ENCODE measurements around the gene ABTB2. TPM values are rescaled to one million over a fixed set of nuclear protein-coding genes. Genes with fewer than 3 reads are reported as not detected.

Gene ABTB2
- total RNA-seq, 1 donor from 2014 or later: 73.0 TPM

DNA sequence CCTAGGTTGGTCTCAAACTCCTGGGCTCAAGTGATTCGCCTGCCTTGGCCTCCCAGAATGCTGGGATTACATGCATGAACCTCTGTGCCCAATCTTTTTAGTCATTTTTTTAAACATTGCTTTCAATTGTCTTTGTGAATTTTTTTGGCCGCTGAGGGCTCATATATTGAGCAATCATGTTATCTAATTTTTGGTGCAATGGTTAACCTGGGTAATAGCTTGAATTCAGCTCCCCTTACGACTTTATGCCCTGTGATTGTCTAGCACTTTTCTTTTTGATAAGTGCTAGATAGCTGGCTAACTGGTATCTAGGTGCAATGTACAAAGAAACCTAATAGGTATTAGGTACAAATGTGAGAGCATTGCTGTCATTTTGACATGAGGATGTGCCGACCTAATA is 45.6 kb upstream of the ABTB2 start:
- Mint-ChIP-seq H3K4me3 (no peak overlapping the region), H3K9me3 (no peaks in the 10 kb centered on the region), H3K27me3 (peaks cover 11% of the 10 kb centered on the region), H3K27ac (no peak overlapping the region), H3K36me3 (ENCODE audit: low read depth) (no peaks in the 10 kb centered on the region), H3K4me1 (peaks cover 3% of the 10 kb centered on the region)
- no peak for DNase-seq
- intact Hi-C loops (cut with micrococcal nuclease): no loop called here
- ChIA-PET POLR2A (no interaction called here), CTCF (interaction anchor here (0.5 kb wide), 1 partner anchor 686 kb away, joined by 3 read pairs; no protein-coding TSS in a partner anchor)
- TF ChIP-seq, protein P1, sequence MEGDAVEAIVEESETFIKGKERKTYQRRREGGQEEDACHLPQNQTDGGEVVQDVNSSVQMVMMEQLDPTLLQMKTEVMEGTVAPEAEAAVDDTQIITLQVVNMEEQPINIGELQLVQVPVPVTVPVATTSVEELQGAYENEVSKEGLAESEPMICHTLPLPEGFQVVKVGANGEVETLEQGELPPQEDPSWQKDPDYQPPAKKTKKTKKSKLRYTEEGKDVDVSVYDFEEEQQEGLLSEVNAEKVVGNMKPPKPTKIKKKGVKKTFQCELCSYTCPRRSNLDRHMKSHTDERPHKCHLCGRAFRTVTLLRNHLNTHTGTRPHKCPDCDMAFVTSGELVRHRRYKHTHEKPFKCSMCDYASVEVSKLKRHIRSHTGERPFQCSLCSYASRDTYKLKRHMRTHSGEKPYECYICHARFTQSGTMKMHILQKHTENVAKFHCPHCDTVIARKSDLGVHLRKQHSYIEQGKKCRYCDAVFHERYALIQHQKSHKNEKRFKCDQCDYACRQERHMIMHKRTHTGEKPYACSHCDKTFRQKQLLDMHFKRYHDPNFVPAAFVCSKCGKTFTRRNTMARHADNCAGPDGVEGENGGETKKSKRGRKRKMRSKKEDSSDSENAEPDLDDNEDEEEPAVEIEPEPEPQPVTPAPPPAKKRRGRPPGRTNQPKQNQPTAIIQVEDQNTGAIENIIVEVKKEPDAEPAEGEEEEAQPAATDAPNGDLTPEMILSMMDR (IDR thresholded peaks at IDR 0.05): no peak
- ATAC-seq (ENCODE audit: low read depth): no peak

DNA sequence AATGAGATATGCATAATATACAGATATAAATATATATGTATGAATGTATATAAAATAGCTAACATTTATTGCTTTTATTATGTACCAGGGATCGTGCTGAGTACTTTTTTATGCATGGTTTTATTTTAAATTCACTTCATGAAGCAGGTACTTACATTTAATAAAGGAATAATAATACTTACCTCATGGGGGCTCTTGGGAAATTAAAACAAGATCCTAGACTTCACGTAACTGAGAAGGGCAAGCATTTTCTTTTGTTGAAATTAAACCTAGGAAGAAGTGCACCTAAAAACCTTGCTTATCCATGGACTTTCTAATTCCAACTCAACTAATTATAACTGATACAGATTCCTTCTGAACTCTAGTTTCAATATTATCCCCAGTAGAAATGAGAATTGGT is 40.0 kb upstream of the ABTB2 start:
- intact Hi-C loops (cut with micrococcal nuclease): no loop called here
- peaks cover 15% of the 10 kb centered on the region for H3K9me3 Mint-ChIP-seq
- ATAC-seq (ENCODE audit: low read depth) (no peak), DNase-seq (no peak)
- ChIA-PET POLR2A (no interaction called here), CTCF (no interaction called here)
- no peak overlapping the region for H3K4me3 Mint-ChIP-seq
- H3K27me3 Mint-ChIP-seq: peaks cover 17% of the 10 kb centered on the region
- H3K27ac Mint-ChIP-seq: no peak overlapping the region
- TF ChIP-seq, protein P1 (IDR thresholded peaks at IDR 0.05): no peak
- no peaks in the 10 kb centered on the region for H3K36me3 Mint-ChIP-seq (ENCODE audit: low read depth)
- H3K4me1 Mint-ChIP-seq: no peaks in the 10 kb centered on the region

DNA sequence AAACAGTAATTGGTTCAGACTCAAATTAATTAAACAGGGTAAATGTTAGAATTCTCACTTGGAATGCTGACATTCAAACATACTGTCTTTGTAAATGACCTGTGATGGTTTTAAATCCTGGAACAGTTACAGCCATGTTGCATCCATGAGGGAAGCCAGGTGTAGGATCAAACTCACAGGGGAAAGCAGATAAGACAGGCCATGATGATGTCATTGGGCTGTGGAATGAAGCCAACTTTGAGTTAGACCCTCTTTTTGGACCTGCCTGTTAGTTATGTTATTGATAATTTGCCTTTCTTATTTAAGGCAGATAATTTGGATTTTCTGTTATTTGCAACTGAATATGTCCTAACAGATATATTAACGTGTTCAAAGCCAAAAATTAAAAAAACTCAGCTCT is 39.3 kb upstream of the ABTB2 start:
- Mint-ChIP-seq H3K27ac (no peak overlapping the region), H3K9me3 (peaks cover 22% of the 10 kb centered on the region), H3K4me1 (no peaks in the 10 kb centered on the region), H3K27me3 (peaks cover 23% of the 10 kb centered on the region), H3K4me3 (no peak overlapping the region), H3K36me3 (ENCODE audit: low read depth) (no peaks in the 10 kb centered on the region)
- intact Hi-C loops (cut with micrococcal nuclease): no loop called here
- no peak for ATAC-seq (ENCODE audit: low read depth)
- CTCF ChIA-PET: no interaction called here
- TF ChIP-seq, protein P1 (IDR thresholded peaks at IDR 0.05): no peak
- no peak for DNase-seq
- POLR2A ChIA-PET: interaction anchor here (0.6 kb wide), 1 partner anchor 623 kb away, joined by 3 read pairs; the partner anchor contains the start of gene FBXO3

DNA sequence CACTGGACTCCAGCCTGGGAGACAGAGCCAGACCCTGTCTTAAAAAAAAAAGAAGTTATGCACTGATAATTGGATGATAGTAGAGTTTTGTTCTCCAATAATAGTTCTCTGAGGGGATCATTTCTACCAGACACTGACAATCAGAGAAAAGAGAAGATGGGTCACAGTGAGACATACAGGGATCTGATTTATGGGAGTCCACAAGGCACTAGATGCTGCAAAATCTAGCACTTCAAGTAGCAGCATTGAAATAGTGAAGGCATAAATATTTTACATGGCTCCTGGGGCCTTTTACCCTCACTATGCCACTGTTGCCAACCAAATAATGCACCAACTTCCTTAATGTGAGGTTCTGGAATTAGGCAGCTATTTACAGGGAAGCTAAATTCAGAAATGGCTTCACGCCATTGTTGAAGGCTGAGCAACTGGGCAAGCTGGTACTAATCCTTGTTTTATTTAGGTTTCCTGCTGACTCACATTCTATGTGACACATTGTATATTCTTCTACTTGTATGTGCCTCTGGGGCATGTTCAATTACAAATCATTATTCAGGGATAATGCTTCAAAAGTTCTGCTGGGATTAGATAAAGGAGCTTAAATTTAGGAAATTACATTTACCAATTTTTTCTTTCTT is 38.2 kb upstream of the ABTB2 start:
- Mint-ChIP-seq H3K36me3 (ENCODE audit: low read depth) (no peaks in the 10 kb centered on the region), H3K9me3 (peaks cover 22% of the 10 kb centered on the region), H3K4me1 (no peaks in the 10 kb centered on the region), H3K4me3 (no peak overlapping the region), H3K27ac (no peak overlapping the region), H3K27me3 (peaks cover 29% of the 10 kb centered on the region)
- ATAC-seq (ENCODE audit: low read depth): no peak
- DNase-seq: no peak
- intact Hi-C loops (cut with micrococcal nuclease): no loop called here
- ChIA-PET CTCF (no interaction called here), POLR2A (no interaction called here)
- TF ChIP-seq, protein P1 (IDR thresholded peaks at IDR 0.05): no peak

DNA sequence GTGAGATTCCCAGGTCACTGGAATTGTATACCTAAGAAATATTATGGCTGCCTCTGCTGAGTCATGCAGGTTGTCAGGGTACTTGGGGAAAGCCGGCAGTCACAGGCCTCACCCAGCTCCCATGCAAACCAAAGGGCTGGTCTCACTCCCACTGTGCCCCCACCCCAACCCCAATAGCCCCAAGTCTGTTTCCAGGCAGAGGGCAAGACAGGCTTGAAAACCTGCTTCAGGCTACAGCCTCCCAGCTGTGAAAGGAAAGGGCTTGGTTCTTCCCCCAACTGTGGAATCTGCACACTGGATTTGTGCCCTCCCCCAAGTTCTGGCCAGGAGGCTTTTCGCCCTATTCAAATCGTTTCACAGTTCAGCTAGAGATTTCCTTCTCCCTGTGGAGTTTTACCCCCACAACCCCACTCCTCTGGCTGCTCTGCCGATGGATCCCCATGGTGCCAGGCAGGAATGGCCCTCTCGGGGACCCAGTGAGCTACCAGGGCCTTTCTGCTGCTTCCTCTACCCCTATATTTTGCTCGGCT is 37.0 kb upstream of the ABTB2 start:
- intact Hi-C loops (cut with micrococcal nuclease): no loop called here
- Mint-ChIP-seq H3K27ac (no peak overlapping the region), H3K27me3 (peaks cover 33% of the 10 kb centered on the region), H3K9me3 (peaks cover 22% of the 10 kb centered on the region), H3K4me3 (no peak overlapping the region), H3K36me3 (ENCODE audit: low read depth) (no peaks in the 10 kb centered on the region), H3K4me1 (no peaks in the 10 kb centered on the region)
- TF ChIP-seq, protein P1 (IDR thresholded peaks at IDR 0.05): no peak
- ATAC-seq (ENCODE audit: low read depth) (no peak), DNase-seq (no peak)
- ChIA-PET CTCF (no interaction called here), POLR2A (no interaction called here)

All from activated B cell treated with CpG ODN at 0.5 μM for 24 hours (primary cell).